Mucosa of descending colon (tissue), 3 donors: ENCODE results near the gene RTF2. TPM values are rescaled to one million over a fixed set of nuclear protein-coding genes. Genes with fewer than 3 reads are reported as not detected.

Source experiments
- ATAC-seq: fragments of 200-7000 bp; cut with Tn5 transposase; one replicate; pipeline ENCODE4 v1.9.1; 2020; ENCODE audit warnings: mild to moderate bottlenecking, moderate library complexity
- DNase-seq, 3 donors: peaks; one replicate each; pipeline ENCODE4 v3.0.0-alpha.2; 2020
- H3K36me3 ChIP-seq: fragments of 200-600 bp; one replicate; pipeline ENCODE4 v1.8.0; 2021; ENCODE audit warnings: low read depth, mild to moderate bottlenecking
- H3K4me1 ChIP-seq: fragments of 200-600 bp; one replicate; pipeline ENCODE4 v1.8.0; 2021; ENCODE audit warnings: low read depth, mild to moderate bottlenecking
- H3K4me3 ChIP-seq: fragments of 200-600 bp; one replicate; pipeline ENCODE4 v1.8.0; 2021; ENCODE audit warnings: mild to moderate bottlenecking
- H3K9me3 ChIP-seq: fragments of 200-600 bp; one replicate; pipeline ENCODE4 v1.8.0; 2021; ENCODE audit warnings: mild to moderate bottlenecking
- intact Hi-C, 2 donors: fragments of 100-400 bp; cut with DNase I in 1 of 2; cut with micrococcal nuclease in 1 of 2; formaldehyde crosslinking; loops; one replicate each; pipeline versions ENCODE4 v1.11.0 to v1.11.1; 2022; cut with DNase I, micrococcal nuclease
- total RNA-seq, 3 donors: library from RNA; stranded (reverse); fragmentation: NEBNext Ultra II Directional in 2 of 3; extraction: Animal tissue kit (Norgen Biotek cat#: 25700) in 2 of 3; gene quantifications; one replicate each; pipeline versions ENCODE4 v1.2.1 to v1.2.4, GENCODE V29; 2021 to 2023
- TF ChIP-seq, protein P1 (sequence below): fragments of 200-600 bp; IDR thresholded peaks from one replicate; pipeline ENCODE4 v1.8.0; 2022; ENCODE audit warnings: antibody characterized with exemption, mild to moderate bottlenecking
- donor health status: DM: no; HTN: no; CAD: no; lungs with moderate emphysema.
- donor health status: DM: no; HTN: no; CAD: no.
- donor health status: DM: no; HTN: yes; CAD: no.

RTF2 gene
- total RNA-seq, 3 donors from 2014 or later: 74.5 to 87.0 (median 76.4) TPM

DNA sequence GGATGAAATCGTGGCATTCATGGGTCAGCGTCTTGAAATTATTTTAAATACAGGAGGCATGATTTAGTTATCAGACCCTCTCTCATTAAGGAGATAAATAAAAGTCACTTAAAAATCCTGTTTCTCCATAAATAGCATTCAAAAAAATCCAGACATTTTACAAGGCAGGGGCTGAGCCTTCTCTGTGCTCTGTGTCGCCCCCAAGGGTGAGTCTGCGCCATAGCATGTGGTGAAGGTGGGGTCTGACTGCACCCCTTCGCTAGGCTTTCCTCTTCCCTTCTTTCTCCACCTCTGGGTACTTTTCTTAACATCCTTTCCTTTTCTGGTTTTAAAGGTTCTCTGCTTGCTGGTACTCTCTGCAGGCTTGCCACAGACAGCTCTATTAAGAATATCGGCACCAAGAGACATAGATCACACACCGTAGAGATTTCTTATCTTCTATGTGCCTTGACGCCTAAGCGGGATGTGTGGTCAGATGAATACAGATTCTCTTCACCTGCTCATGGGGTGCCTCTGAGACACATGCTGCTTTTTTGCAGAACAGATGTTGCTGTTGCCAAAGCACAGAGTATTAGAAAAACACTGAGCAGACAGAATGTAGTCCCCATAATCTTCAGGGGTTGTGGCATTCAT lies 36.1 kb downstream of the RTF2 start:
- DNase-seq (no peak), ATAC-seq (no peak)
- Histone ChIP-seq H3K36me3 (no peaks in the 10 kb centered on the region), H3K9me3 (no peaks in the 10 kb centered on the region), H3K4me1 (no peaks in the 10 kb centered on the region), H3K4me3 (no peak overlapping the region)
- intact Hi-C loops: no loop called here
- TF ChIP-seq, protein P1, sequence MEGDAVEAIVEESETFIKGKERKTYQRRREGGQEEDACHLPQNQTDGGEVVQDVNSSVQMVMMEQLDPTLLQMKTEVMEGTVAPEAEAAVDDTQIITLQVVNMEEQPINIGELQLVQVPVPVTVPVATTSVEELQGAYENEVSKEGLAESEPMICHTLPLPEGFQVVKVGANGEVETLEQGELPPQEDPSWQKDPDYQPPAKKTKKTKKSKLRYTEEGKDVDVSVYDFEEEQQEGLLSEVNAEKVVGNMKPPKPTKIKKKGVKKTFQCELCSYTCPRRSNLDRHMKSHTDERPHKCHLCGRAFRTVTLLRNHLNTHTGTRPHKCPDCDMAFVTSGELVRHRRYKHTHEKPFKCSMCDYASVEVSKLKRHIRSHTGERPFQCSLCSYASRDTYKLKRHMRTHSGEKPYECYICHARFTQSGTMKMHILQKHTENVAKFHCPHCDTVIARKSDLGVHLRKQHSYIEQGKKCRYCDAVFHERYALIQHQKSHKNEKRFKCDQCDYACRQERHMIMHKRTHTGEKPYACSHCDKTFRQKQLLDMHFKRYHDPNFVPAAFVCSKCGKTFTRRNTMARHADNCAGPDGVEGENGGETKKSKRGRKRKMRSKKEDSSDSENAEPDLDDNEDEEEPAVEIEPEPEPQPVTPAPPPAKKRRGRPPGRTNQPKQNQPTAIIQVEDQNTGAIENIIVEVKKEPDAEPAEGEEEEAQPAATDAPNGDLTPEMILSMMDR: no peak

DNA sequence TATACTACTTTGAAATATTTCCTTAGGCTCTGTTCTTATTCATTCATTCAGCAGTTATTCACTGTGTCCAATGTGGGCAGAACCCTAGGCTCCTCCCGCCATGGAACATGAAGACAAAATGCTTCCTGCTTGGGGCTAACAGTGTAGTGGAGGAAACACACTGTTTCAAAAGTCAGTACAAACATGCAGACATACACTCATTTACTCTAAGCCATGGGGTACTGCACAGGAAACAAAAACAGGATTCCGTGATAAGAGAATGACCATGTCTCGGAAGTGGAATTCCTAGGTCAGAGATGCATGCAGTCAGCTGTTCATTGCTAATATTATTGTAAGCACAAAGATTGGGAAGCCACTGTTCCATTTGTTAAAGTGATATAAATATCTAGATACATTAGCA lies 37.7 kb downstream of the RTF2 start:
- Histone ChIP-seq H3K9me3 (no peaks in the 10 kb centered on the region), H3K4me3 (no peak overlapping the region), H3K36me3 (no peaks in the 10 kb centered on the region), H3K4me1 (no peaks in the 10 kb centered on the region)
- intact Hi-C loops: no loop called here
- TF ChIP-seq, protein P1: no peak
- no peak for ATAC-seq
- DNase-seq: no peak

DNA sequence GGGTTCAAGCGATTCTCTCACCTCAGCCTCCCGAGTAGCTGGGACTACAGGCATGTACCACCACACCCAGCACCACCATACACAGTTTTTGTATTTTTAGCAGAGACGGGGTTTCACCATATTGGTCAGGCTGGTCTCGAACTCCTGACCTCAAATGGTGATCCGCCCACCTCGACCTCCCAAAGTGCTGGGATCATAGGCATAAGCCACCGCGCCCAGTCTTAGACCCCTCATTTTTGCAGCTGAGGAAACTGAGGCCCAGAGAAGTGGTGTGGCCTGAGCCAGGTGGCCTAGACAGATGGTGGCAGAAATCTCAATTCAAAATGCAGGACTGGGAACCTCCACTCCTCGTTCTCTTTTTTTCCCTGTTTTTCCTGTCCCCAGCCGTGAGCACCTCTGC lies 43.5 kb downstream of the RTF2 start:
- no peak for ATAC-seq

DNA sequence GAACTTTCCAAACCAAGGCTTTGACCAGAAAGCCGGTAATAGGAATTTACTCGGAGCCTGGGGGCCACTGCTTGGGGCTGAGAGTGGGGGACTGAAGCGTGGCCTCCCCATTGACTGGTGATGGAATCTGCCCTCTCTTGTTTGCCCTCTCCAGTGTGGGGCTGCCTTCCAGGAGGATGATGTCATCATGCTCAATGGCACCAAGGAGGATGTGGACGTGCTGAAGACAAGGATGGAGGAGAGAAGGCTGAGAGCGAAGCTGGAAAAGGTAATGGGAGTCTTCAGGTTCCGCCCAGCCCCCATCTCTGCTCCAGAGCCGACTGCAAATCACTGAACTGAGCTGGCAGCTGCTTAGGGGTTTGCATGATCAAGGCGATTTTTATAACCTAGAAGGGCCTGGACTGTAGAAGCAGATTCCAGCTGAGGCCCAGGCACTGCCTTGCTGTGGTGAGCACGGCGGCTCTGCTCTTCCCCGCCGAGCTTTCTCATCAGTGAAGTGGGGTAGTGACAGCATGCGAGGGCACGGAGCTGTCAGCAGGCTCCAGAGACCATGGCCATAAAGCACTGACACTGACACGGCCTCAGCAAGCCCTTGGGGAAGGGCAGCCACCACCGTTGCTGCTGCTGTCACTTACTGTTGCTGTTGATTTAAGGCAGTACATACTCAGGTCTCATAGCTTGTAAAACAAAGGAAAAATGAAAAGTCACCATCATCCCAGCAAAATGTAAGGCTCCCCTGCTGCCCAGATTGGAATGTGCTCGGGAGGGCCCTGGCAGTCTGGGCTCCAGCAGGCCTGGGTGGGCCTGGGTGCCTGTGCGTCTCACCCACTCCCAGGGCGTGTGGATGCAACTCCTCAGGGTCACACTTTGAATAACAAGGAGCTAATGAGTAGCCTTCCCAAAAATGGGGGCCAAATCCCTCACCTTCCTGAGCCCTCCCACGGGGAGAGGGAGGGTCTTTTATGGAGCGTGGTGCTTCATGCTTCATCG lies 45.0 kb downstream of the RTF2 start:
- TF ChIP-seq, protein P1: no peak
- peaks cover 10% of the 10 kb centered on the region for H3K36me3 ChIP-seq
- ATAC-seq (no peak), DNase-seq (no peak)
- intact Hi-C loops: no loop called here
- H3K4me1 ChIP-seq: no peaks in the 10 kb centered on the region
- no peak overlapping the region for H3K4me3 ChIP-seq
- H3K9me3 ChIP-seq: no peaks in the 10 kb centered on the region

More for the DNA sequence above, 43.5 kb downstream of the RTF2 start:
- intact Hi-C loops: no loop called here
- no peak overlapping the region for H3K4me3 ChIP-seq
- no peaks in the 10 kb centered on the region for H3K4me1 ChIP-seq
- no peaks in the 10 kb centered on the region for H3K36me3 ChIP-seq
- TF ChIP-seq, protein P1: no peak
- H3K9me3 ChIP-seq: no peaks in the 10 kb centered on the region
- no peak for DNase-seq

DNA sequence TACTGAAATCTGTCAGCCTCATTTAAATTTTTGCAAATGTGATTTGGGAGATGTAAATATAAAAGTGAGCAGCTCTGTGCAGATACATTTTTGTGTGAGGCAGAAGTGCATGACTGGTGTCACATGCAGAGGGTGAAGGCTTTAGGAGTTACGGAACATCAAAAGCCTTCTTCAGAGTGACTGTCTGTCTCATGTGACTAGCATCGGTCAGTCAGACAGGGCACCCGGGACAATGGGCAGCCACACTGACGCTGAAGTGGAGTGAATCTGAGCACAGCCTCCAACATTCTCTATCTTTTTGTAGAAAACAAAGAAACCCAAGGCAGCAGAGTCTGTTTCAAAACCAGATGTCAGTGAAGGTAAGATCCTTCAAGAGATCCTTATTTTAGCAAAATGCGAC lies 48.2 kb downstream of the RTF2 start:
- Histone ChIP-seq H3K9me3 (peaks cover 22% of the 10 kb centered on the region), H3K36me3 (peaks cover 21% of the 10 kb centered on the region), H3K4me1 (no peaks in the 10 kb centered on the region), H3K4me3 (no peak overlapping the region)
- TF ChIP-seq, protein P1: no peak
- intact Hi-C loops: no loop called here
- no peak for ATAC-seq
- no peak for DNase-seq
